Measurements from ENCODE around the gene MPZL3.

- no peak for TF ChIP-seq CTCF (IDR thresholded peaks at IDR 0.05)
- no peak for TF ChIP-seq POLR2A (IDR thresholded peaks at IDR 0.05)
Observed at GRCh38 chr11:118216621-118217481, 35.3 kb downstream of the MPZL3 start.

Data from adrenal gland (tissue), 5 donors.